GM12878 (cell line): ENCODE results near the gene MAPK13. TPM values are rescaled to one million over a fixed set of nuclear protein-coding genes. Genes with fewer than 3 reads are reported as not detected.

Experiments used
- ATAC-seq: fragments of 200-7000 bp; cut with Tn5 transposase; 3 replicates; pipeline ENCODE4 v1.9.1; 2020; ENCODE audit warnings: mild to moderate bottlenecking, moderate library complexity
- BruUV-seq: library from RNA; stranded (reverse); fragments of 400-500 nt; replicated peaks from 2 replicates; lab custom pipeline; 2021; lab: Mats Ljungman, UMichigan
- CTCF ChIA-PET: fragments of 300-600 bp; sonication (Branson Sonifier 250); formaldehyde crosslinking; extraction: SDS; loops from one replicate; lab custom pipeline; 2021; ENCODE audit warnings: inconsistent platforms; lab: Yijun Ruan, JAX
- POLR2A ChIA-PET: fragments of 350-600 bp; formaldehyde crosslinking; extraction: SDS; loops from one replicate; lab custom pipeline; 2021; ENCODE audit warnings: inconsistent platforms; lab: Charles Lee
- RAD21 ChIA-PET: fragments of 300-600 bp; sonication (Branson Sonifier 250); formaldehyde crosslinking; loops from one replicate; lab custom pipeline; 2023; ENCODE audit warnings: antibody characterized with exemption; ENCODE audit not compliant: unreplicated experiment; lab: Charles Lee
- SMC1A ChIA-PET: fragments of 300-600 bp; sonication (Branson Sonifier 250); formaldehyde crosslinking; loops from one replicate; lab custom pipeline; 2023; ENCODE audit not compliant: unreplicated experiment, uncharacterized antibody; lab: Charles Lee
- DNase-seq: peaks from one replicate; pipeline ENCODE4 v3.0.0-alpha.2; 2011; ENCODE audit warnings: low read depth, low spot score
- FAIRE-seq: peaks from 3 replicates; lab custom pipeline; 2011; peaks lifted over from hg19 to GRCh38; lab: Jason Lieb, UNC
- H2AFZ ChIP-seq: 2 replicates; pipeline ENCODE4 v1.6.0; 2011; ENCODE audit warnings: low read depth, low read length, control low read depth; ENCODE audit not compliant: control insufficient read depth
- H3K27ac ChIP-seq: 2 replicates; pipeline ENCODE4 v1.5.1; 2011; ENCODE audit warnings: control low read depth; ENCODE audit not compliant: control insufficient read depth, insufficient read depth
- H3K27me3 ChIP-seq, 2 experiments: replicated peaks in 1 of 2; 2 replicates each; pipeline versions ENCODE4 v1.6.0 to v1.6.1; 2011; ENCODE audit warnings: low read length in 1 of 2; ENCODE audit not compliant: control insufficient read depth in 2 of 2, insufficient read depth in 2 of 2
- H3K36me3 ChIP-seq, 2 experiments: 2 replicates each; pipeline ENCODE4 v1.5.1; 2011; ENCODE audit warnings: low read length in 1 of 2; ENCODE audit not compliant: control insufficient read depth in 2 of 2, insufficient read depth in 2 of 2
- H3K4me1 ChIP-seq: 2 replicates; pipeline ENCODE4 v1.6.1; 2011; ENCODE audit warnings: mild to moderate bottlenecking, low read length, moderate library complexity, mixed read lengths; ENCODE audit not compliant: control insufficient read depth, insufficient read depth
- H3K4me2 ChIP-seq: 2 replicates; pipeline ENCODE4 v1.6.0; 2011; ENCODE audit warnings: control low read depth; ENCODE audit not compliant: control insufficient read depth, insufficient read depth
- H3K4me3 ChIP-seq: fragments of 200-600 bp; sonication (generic); 2 replicates; pipeline ENCODE4 v1.5.1; 2016
- H3K79me2 ChIP-seq: 2 replicates; pipeline ENCODE4 v1.6.0; 2011; ENCODE audit warnings: low read length; ENCODE audit not compliant: control insufficient read depth, insufficient read depth
- H3K9ac ChIP-seq: 2 replicates; pipeline ENCODE4 v1.8.0; 2011; ENCODE audit warnings: low read length, control low read depth, mixed read lengths; ENCODE audit not compliant: control insufficient read depth, insufficient read depth
- H3K9me3 ChIP-seq: replicated peaks from 3 replicates; pipeline ENCODE4 v1.5.1; 2011; ENCODE audit warnings: mild to moderate bottlenecking, low read length; ENCODE audit not compliant: control insufficient read depth, insufficient read depth
- H4K20me1 ChIP-seq: 2 replicates; pipeline ENCODE4 v1.6.0; 2011; ENCODE audit not compliant: control insufficient read depth, insufficient read depth
- E2F4 ChIP-seq: IDR thresholded peaks from 2 replicates; pipeline ENCODE4 v1.6.1; 2012; ENCODE audit warnings: low read depth, low read length, improper control_type of control experiment
- EP300 ChIP-seq, 2 experiments: fragments of 150-350 bp in 1 of 2; IDR thresholded peaks; 2 replicates each; pipeline ENCODE4 v1.6.1; 2011 to 2012; ENCODE audit warnings: low read depth in 2 of 2, low read length in 2 of 2, borderline replicate concordance in 1 of 2, improper control_type of control experiment in 1 of 2, inconsistent platforms in 1 of 2; ENCODE audit not compliant: control insufficient read depth in 1 of 2
- HCFC1 ChIP-seq: fragments of 150-350 bp; IDR thresholded peaks from 2 replicates; pipeline ENCODE4 v1.6.1; 2014; ENCODE audit warnings: low read length
- NFXL1 ChIP-seq: fragments of 450-650 bp; IDR thresholded peaks from 2 replicates; pipeline ENCODE4 v1.6.1; 2017; ENCODE audit warnings: antibody characterized with exemption, mild to moderate bottlenecking, borderline replicate concordance
- PKNOX1 ChIP-seq: fragments of 450-650 bp; IDR thresholded peaks from 2 replicates; pipeline ENCODE4 v1.6.1; 2016; ENCODE audit warnings: mild to moderate bottlenecking
- POLR2AphosphoS2 ChIP-seq: IDR thresholded peaks from 2 replicates; pipeline ENCODE4 v1.6.1; 2011; ENCODE audit warnings: low read depth, mild to moderate bottlenecking, low read length, improper control_type of control experiment, moderate library complexity
- ZSCAN29 ChIP-seq: fragments of 450-650 bp; IDR thresholded peaks from 2 replicates; pipeline ENCODE4 v1.6.1; 2017; ENCODE audit warnings: mild to moderate bottlenecking, moderate library complexity
- WGBS: methylation state at CpG from one replicate; pipeline ENCODE4 v1.1.6; 2016; ENCODE audit warnings: low lambda C conversion rate; ENCODE audit not compliant: insufficient replicate concordance, insufficient coverage; ENCODE audit errors: missing lambda C conversion rate; 5-methylcytosine and 5-hydroxymethylcytosine counted together
- in situ Hi-C: fragments of 300-500 bp; cut with MboI; formaldehyde crosslinking; loops from 9 replicates; pipeline ENCODE4 v1.14.3; 2018; ENCODE audit warnings: mixed read lengths
- intact Hi-C: fragments of 100-400 bp; cut with micrococcal nuclease; formaldehyde crosslinking; loops from one replicate; pipeline ENCODE4 v1.14.2; 2022; ENCODE audit not compliant: unreplicated experiment
- polyA plus RNA-seq, 11 experiments: library from polyadenylated mRNA; depleted of rRNA in 4 of 11; unstranded in 6 of 11; stranded (reverse) in 5 of 11; fragments of >200 nt; fragmentation: Nextera tagmentation in 4 of 11; fragmentation: Illumina TruSeq in 1 of 11; extraction: Ambion mirVana in 4 of 11; extraction: Trizol in 1 of 11; gene quantifications; 1 replicate in 1 of 11; 2 replicates in 10 of 11; pipeline versions ENCODE4 v1.2.1 to v1.2.3, GENCODE V29; 2011 to 2016; ENCODE audit warnings: inconsistent platforms in 2 of 11, missing spikeins in 2 of 11, low read depth in 1 of 11
- total RNA-seq, 4 experiments: library from RNA; depleted of rRNA in 3 of 4; stranded (reverse); fragments of >200 nt in 3 of 4; fragmentation: Illumina TruSeq in 1 of 4; extraction: Trizol in 1 of 4; gene quantifications; 2 replicates each; pipeline versions ENCODE4 v1.2.1 to v1.2.3, GENCODE V29; 2013 to 2021

The MAPK13 gene
- total and polyA plus RNA-seq, 10 of the 15 experiments (the other 5 are each of a cell fraction or from before 2014, with no cell fraction given) = 1.8 to 48.0 (median 37.5) TPM

GRCh38 chr6:36116066-36116864 is 14.0 kb upstream of the MAPK13 start:
- in situ Hi-C loops (no loop called here), intact Hi-C loops (no loop called here)
- H4K20me1 ChIP-seq = no peaks in the 10 kb centered on the region
- H3K4me2 ChIP-seq = no peak overlapping the region
- ATAC-seq (no peak), FAIRE-seq (no peak), DNase-seq (no peak)
- WGBS = 59% methylated on average over 3 of the region's 3 CpGs
- peaks cover 57% of the 10 kb centered on the region for H3K4me1 ChIP-seq
- H3K9me3 ChIP-seq = no peaks in the 10 kb centered on the region
- no peaks in the 10 kb centered on the region for H3K79me2 ChIP-seq
- no peak overlapping the region for H3K4me3 ChIP-seq
- H3K27me3 ChIP-seq = no peaks in the 10 kb centered on the region
- no peaks in the 10 kb centered on the region; a peak in 1 of 4 replicates for H3K36me3 ChIP-seq
- no peak overlapping the region for H3K9ac ChIP-seq
- POLR2A ChIA-PET = interaction anchor here (0.7 to 1.1 kb wide), 5 partner anchors 15 to 449 kb away, joined by 3 to 4 read pairs (median 3); no protein-coding TSS in a partner anchor
- BruUV-seq = no TSS peak
- RAD21 ChIA-PET = interaction anchor here (1.1 to 1.3 kb wide), 3 partner anchors 15 to 88 kb away, joined by 4 to 9 read pairs (median 9); partner anchors contain the start of genes MAPK13 and MAPK14
- H3K27ac ChIP-seq = no peak overlapping the region
- CTCF ChIA-PET = interaction anchor here (1.0 to 1.5 kb wide), 4 partner anchors 10 to 186 kb away, joined by 4 to 6 read pairs (median 5); no protein-coding TSS in a partner anchor
- TF ChIP-seq PKNOX1 = peak; percentile 55; the same call in 1 of the 2 replicates
- no peak for TF ChIP-seq ZSCAN29
- TF ChIP-seq POLR2AphosphoS2 = no peak
- no peak for TF ChIP-seq HCFC1
- no peak for TF ChIP-seq E2F4
- TF ChIP-seq NFXL1 = no peak
- TF ChIP-seq EP300 (IDR thresholded peaks at IDR 0.05; ENCODE audit: borderline replicate concordance in 1 of 2, control insufficient read depth in 1 of 2, low read depth in 2 of 2, low read length in 2 of 2) = no peak
- SMC1A ChIA-PET = interaction anchor here (0.7 to 1.3 kb wide), 8 partner anchors 11 to 249 kb away, joined by 3 to 7 read pairs (median 4); partner anchors contain the start of gene MAPK14
- no peak overlapping the region for H2AFZ ChIP-seq
